Measurements from ENCODE around the gene ZNF414.

ZNF414 gene

DNA sequence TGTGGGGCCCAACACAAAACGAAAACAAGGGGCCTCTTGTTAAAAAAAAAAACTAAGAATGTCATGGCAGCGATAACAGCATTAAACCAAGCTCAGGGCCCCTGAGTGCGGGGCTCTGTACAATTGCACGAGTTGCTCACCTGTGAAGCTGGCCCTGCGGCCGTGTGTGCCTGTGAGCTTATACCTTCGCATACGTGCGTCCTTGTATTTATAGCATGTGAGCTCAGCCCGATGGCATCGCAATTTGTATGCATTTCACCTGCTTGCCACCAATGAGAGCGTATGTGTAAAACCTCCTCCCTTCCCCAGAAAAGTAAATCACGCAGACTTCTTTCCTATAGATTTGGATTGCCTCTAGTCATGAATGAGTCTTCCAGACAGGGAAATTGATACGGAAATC, 52.1 kb downstream of the ZNF414 start:
- DNase-seq: no peak

DNA sequence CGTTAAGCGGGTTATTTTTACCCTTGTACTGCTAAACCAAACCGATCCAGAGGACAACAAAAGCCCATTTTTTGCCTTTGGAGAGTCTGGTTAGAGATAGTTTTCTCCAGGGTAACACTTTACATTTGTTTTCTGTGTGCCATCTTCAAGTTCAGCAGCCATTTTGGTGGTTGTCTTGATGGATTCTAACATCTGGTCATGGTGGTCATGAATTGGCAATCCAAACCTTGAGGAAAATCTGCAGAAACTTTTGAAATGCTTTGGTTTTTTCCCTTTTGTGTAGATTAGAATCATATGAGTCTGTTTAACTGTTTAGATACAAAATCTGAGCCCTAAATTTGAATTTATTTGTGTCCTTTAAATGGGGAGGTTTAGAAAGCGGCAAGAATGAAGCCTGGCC, 52.6 kb downstream of the ZNF414 start:
- no peak for DNase-seq

DNA sequence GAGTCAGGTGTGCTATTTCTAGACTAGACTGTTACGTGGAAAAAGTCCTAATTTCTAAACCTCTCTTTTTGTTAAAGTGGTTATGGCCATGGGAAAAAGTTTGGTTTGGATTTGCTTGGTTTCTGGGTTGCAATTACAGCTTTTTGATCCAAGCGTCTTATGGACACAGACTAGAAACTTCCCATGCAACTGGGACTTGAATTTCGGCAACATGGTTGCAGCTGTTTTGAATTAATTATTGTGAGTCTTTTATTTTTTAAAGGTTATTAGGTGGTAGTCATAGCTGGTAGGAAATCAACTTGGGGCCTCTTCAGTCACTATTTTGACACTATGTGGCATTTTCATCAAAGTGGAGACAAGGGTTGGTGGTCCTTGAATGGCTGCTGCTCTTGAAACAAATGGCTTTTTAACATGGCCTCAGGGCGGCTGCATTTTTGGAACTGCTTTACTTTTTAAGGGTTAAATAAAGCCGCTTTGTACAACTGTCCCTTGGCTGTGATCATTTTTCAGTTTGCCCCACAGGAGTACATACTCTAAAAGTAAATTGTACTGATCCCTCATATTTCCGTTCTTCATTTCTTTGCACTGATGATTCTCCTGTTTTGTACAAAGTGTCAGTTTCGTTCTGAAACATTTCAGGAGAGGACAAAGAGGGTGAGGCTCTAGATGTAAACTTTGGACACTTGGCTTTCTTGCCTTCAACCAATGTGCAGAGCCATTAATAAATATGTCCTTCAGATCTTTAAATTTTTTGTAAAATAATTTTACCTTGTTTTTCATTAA, 53.3 kb downstream of the ZNF414 start:
- DNase-seq: no peak

Measured in CD4-positive, alpha-beta T cell treated with Interleukin-4 for 1 hour (primary cell).